GM12873 (cell line): ENCODE results near the gene TTC24.

Experiments used
- TF ChIP-seq, protein P1 (sequence below): IDR thresholded peaks from 2 replicates; pipeline ENCODE4 v1.5.1; 2012; ENCODE audit warnings: low read depth, mild to moderate bottlenecking, moderate library complexity, low read length, control low read depth; ENCODE audit not compliant: insufficient read depth; ENCODE audit errors: missing control alignments

The TTC24 gene

DNA sequence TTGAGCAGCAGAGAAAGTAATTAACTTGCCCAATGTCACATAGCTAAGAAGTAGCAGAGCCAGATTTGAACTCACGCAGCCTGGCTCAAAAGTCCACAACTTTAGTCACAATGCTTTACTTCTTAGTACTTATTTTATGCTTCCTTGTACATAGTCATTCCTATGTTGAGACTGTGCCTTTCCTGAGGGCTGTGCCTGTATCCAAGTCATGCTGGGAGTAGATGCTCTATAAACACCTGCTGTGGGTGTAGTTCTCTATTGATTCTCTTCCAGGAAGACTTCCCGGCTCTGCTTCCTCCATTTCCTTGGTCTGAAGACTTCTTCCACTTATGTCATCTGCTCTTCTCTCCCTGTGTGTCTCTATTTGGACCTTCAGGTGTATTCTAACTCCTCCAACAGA is 23.8 kb upstream of the TTC24 start:
- TF ChIP-seq, protein P1, sequence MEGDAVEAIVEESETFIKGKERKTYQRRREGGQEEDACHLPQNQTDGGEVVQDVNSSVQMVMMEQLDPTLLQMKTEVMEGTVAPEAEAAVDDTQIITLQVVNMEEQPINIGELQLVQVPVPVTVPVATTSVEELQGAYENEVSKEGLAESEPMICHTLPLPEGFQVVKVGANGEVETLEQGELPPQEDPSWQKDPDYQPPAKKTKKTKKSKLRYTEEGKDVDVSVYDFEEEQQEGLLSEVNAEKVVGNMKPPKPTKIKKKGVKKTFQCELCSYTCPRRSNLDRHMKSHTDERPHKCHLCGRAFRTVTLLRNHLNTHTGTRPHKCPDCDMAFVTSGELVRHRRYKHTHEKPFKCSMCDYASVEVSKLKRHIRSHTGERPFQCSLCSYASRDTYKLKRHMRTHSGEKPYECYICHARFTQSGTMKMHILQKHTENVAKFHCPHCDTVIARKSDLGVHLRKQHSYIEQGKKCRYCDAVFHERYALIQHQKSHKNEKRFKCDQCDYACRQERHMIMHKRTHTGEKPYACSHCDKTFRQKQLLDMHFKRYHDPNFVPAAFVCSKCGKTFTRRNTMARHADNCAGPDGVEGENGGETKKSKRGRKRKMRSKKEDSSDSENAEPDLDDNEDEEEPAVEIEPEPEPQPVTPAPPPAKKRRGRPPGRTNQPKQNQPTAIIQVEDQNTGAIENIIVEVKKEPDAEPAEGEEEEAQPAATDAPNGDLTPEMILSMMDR: no peak

DNA sequence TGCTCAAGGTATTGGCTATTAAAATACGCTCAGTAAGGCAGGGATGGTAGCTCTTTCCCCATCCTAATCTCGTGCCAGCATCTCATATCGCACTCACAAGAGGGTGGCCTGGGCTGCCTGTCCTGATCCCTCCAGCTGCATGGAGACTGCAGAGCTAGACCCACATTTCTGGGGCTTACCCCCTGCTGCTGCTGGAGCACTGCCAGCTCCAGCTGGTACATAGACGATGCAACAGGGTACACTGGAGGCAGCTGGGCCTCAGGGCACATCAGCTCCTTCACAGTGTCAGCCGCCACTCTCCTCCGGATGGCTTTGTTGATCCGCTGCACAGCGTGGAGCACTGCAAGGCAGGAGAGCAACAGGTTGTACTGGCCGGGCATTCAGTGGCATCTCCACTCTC is 23.2 kb upstream of the TTC24 start:
- TF ChIP-seq, protein P1: no peak

DNA sequence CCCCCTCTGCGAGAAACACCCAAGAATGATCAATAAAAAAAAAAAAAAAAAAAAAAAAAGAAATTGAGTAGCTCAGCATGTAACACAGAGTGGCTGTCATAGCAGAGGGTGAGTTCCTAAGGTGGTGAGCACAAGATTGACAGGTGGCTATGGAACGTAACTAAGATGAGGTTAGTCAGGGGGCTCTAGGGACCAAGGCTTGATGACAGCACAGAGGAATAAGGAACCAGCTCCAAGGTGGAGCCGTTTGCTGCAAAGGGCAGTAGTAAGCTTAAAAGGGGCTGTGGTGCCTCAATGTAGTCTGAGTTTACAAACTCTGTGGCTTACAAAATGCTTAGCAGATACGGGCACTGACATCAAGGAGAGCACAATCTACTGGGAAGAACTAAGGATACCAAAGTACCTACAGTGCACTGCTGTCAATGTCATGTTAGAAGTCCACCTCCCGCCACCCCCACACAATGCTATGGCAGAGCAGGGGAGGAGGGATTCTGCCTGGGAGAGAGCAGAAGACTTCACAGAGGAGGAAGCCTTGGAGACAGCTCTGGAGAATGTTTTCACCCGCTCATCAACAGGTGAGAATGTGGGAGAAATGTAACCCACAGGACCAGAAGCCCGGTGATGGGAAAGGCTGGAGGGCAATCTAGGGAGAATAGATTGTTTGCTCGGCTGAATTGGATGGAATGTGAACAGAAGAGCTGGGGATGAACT is 20.3 kb upstream of the TTC24 start:
- TF ChIP-seq, protein P1: no peak

DNA sequence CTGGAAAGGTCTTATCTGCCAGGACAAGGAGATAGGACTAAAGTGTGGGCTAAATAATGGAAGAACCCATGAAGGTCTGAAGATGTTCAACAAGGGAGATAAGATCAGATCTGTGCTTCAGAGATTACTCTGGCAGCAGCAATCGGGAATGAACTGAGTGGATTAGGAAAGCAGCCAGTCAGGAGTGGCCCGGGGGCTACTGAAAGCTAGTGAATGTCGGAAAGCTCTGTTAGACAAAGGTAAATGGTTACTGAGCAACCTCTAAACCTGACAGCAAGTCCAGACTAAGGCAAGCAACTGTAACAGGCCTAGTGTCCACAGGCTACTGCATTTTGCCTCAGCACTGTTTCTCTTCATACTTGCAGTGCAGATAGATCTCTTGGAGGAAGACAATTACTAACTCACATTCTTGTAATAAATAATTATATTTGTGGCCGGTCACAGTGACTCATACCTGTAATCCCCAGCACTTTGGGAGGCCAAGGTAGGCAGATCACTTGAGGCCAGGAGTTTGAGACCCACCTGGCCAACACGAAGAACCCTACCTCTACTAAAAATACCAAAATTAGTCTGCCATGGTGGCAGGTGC is 19.6 kb upstream of the TTC24 start:
- TF ChIP-seq, protein P1: no peak

DNA sequence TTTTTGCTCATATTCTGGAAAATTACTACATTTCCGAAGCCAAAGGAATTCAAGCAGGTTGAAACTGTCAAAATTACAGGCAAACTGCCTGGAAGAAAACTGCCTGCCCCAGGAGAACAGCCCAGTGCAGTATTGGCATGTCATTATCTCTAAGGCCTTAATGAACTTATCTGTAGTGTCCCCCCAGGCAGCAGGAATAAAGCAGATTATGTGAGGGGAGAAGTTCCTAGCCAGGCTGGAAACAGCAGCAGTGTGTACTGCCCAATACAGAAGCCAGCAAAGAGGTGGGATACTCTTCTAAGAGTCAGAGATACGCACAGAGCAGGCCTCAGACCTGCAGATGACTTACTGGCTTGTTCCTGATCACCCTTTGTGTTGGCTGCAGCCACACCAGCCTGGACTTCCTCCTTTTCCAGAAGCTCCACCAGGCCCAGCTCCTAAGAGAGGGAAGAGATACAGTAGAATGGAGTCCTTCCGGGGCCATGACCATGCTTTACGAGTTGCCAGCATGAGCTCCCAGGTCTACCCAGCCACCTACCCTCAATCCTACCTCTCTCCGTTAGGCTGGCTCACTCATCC is 18.8 kb upstream of the TTC24 start:
- TF ChIP-seq, protein P1: no peak

DNA sequence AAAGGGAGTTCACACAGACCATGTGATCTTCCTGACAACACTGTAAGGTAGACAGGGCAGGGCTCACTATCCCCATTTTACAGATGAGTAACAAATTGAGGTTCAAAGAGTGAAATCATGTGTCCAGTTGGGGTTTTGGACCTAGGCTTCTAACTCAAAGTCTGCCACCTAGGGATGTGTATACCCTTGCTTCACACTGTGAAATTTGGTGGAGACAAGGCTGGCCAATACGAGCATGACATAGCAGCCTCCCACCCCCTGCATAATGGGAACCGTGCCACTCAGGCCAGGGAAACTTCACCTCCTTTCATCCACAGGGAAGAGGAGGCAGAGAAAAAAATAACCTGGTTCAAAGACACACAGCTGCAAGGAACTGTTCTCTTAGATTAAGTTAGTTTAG is 14.0 kb upstream of the TTC24 start:
- TF ChIP-seq, protein P1: no peak

DNA sequence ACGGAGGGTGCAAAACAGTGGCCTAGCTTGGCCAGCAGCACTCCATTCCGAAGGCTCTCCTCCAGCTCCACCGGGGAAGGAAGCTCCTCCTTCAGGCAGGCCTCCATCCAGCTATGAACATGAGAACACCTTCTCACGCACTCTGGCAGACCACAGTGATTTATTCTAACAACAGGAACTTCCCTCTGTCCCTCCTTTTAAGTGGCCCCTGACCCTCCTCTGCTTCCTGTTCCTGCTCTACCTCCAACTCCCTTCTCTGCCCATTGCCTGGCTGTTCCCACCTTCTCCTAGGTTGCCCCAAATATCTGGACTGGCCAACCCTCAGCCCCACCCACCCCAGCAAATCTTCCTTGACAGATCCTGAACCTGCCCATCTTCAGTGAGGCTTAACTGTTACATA is 13.1 kb upstream of the TTC24 start:
- TF ChIP-seq, protein P1: no peak
